Left colon (tissue), 2 donors: Measurements from ENCODE around the gene RAB43. TPM values are rescaled to one million over a fixed set of nuclear protein-coding genes. Genes with fewer than 3 reads are reported as not detected.
"Not testable (repeated sequence)": the region's sequence is repeated elsewhere in the genome, so short reads cannot be mapped to it uniquely, and the experiment has no call there.

ENCODE experiments used
- ATAC-seq: fragments of 200-7000 bp; cut with Tn5 transposase; one replicate; pipeline ENCODE4 v1.9.1; 2020; ENCODE audit warnings: mild to moderate bottlenecking, moderate library complexity
- DNase-seq, 2 donors: peaks; one replicate each; pipeline ENCODE4 v3.0.0-alpha.2; 2020
- intact Hi-C, 2 donors: fragments of 100-400 bp; cut with DNase I in 1 of 2; cut with micrococcal nuclease in 1 of 2; formaldehyde crosslinking; loops; one replicate each; pipeline versions ENCODE4 v1.11.2 to v1.14.0; 2022; cut with DNase I, micrococcal nuclease
- total RNA-seq, 2 donors: library from RNA; stranded (reverse); fragmentation: NEBNext Ultra II Directional; extraction: Animal tissue kit (Norgen Biotek cat#: 25700); gene quantifications; one replicate each; pipeline ENCODE4 v1.2.1, GENCODE V29; 2021
- donor health status: DM: no; HTN: no; CAD: no.
- donor health status: DM: yes; HTN: yes; CAD: no.

The RAB43 gene
- total RNA-seq, 2 donors from 2014 or later = 28.7 to 30.4 TPM

DNA sequence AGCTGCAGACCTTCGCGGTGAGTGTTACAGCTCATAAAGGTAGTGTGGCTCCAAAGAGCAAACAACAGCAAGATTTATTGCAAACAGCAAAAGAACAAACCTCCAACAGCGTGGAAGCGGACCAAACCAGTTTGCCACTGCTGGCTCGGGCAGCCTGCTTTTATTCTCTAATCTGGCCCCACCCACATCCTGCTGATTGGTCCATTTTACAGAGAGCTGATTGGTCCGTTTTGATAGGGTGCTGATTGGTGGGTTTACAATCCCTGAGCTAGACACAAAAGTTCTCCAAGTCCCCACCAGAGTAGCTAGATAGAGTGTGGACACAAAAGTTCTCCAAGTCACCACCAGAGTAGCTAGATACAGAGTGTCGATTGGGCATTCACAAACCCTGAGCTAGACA, 53.9 kb downstream of the RAB43 start:
- ATAC-seq (peak; percentile 44), DNase-seq (peak; percentile 78)
- intact Hi-C loops = not testable (repeated sequence)

- ATAC-seq = peak; percentile 52
- no peak for DNase-seq
- intact Hi-C loops = no loop called here
Measured at GRCh38 chr3:129065720-129066073, 55.9 kb downstream of the RAB43 start.

DNA sequence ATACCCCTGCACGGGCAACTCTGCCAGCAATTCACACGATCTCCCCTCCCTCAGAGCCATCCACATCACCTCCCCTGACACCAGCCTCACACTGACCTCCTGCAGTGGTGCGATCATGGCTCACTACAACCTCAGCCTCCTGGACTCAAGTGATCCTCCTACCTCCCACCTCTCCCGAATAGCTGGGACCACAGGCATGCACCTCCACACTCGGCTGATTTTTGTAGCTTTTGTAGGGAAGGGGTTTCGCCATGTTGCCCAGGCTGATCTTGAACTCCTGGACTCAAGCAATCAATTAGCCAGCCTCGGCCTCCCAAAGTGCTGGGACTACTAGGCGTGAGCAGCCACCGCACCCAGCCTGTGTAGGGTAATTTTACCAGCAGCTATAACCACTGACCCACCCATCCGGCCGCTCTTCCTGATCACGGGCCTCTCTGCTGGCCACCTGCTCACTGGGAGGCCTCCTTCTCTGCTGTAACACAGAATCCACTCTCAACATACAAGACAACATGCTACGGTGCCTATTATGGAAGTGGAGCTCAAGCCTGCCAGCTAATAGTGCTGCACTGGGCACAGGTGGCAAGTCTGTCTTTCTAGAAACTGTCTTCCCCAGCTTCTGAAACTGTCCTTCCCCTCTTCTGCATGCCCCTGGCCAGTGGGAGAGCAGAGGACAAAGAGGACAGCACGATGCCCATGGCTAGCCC, 56.4 kb downstream of the RAB43 start:
- intact Hi-C loops = no loop called here
- peak; percentile 81 for ATAC-seq
- peak; percentile 84 to 88 for DNase-seq

DNA sequence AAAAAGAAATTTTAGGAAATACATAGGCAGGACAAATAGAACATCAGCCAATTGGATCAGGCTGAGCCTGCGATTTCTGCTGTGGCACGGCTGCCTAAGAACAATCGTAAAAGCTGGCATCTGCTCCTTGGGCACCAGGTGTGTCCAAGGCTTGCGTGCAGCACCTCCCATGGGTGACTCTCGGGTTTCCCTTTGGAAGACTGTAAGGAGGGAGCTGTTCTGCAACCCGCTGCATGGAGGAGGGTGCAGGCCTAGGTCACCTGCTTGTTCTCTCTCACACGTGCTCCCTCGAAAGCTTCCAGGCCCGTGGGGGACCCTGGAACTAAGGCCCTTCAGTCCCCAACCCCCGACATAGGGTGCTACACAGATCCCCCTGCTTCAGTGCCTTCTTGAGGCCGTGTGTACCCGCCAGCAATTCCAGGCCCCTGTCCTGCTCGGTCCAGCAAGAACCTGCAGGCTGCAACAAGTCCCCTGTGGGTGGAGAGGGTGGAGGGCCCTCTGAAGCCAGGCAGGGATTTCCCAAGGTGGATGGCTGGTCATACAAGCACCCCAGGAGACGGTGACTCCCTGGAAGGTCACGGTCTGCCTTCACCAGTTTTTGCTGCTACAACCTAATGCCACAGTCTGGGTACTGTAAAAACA, 57.6 kb downstream of the RAB43 start:
- intact Hi-C loops = no loop called here

GRCh38 chr3:129063091-129063640, 58.4 kb downstream of the RAB43 start:
- intact Hi-C loops = no loop called here
- no peak for DNase-seq
- ATAC-seq = no peak

More for the DNA sequence above, 57.6 kb downstream of the RAB43 start:
- DNase-seq = peak; percentile 68 to 84
- ATAC-seq = peak; percentile 60

DNA sequence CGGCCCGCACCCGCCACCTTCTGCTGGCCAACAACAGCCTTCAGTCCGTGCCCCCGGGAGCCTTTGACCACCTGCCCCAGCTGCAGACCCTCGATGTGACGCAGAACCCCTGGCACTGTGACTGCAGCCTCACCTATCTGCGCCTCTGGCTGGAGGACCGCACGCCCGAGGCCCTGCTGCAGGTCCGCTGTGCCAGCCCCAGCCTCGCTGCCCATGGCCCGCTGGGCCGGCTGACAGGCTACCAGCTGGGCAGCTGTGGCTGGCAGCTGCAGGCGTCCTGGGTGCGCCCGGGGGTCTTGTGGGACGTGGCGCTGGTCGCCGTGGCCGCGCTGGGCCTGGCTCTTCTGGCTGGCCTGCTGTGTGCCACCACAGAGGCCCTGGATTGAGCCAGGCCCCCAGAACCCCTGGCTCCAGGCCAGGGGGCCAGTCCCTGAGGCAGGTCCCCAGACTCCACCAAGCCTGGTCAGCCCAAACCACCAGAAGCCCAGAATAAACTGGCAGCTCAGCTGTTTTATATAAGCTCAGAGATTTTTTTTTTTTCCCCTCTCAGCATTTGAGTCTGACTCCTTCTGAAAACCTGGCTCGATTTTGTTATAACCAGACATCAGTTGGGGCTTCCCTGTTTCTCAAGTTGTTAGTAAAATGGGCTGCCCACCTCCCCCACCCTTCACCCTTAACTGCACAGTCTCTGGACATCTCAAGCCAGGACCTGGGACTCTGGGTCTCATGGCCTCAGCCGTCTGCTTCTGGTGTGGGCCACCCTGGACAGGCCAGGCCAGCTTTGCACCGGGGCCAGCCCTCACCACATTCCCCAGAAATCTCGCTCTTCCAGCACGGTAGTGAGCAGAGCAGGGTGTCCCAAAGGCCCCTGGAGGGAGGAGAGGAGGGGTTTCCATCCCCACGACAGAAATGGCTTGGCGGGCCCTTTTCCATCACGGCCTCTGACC, 59.4 kb downstream of the RAB43 start:
- no peak for DNase-seq
- no peak for ATAC-seq
- intact Hi-C loops = no loop called here

DNA sequence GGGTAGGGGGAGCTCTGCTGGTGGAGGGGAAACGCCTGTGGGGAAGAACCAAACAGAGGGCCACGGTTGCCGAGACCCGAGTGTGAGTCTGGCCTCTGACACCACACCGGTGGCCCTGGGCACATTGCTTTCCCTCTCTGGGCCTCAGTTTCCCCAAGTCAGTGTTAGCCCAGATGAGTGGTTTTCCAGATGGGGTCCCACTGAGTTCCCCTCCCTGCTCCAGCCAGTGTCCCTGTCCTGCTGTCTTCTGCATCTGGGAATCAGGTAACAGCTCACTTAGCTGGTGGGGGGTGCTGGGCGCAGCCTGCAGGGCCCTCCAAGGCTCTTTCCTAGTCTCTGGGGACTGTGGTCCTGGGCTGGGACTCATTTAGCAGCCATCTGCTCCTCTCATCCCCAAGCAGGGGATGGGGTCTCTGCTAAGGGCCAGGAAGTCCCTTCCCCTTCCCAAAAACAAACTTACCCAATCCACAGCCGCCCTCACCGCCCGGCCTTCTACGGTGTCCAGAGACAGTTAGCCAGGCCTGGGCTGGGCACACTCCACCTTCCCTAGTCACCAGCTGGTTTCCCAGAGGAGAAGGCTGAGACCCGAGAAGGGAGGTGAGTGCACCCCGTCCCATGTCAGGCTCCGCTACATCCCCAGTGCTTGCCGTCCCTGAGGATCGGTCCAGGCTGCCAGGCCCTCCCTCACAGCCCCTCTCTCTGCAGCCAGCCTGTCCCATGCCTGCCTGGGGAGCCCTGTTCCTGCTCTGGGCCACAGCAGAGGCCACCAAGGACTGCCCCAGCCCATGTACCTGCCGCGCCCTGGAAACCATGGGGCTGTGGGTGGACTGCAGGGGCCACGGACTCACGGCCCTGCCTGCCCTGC, 60.3 kb downstream of the RAB43 start:
- DNase-seq = no peak
- intact Hi-C loops = no loop called here

DNA sequence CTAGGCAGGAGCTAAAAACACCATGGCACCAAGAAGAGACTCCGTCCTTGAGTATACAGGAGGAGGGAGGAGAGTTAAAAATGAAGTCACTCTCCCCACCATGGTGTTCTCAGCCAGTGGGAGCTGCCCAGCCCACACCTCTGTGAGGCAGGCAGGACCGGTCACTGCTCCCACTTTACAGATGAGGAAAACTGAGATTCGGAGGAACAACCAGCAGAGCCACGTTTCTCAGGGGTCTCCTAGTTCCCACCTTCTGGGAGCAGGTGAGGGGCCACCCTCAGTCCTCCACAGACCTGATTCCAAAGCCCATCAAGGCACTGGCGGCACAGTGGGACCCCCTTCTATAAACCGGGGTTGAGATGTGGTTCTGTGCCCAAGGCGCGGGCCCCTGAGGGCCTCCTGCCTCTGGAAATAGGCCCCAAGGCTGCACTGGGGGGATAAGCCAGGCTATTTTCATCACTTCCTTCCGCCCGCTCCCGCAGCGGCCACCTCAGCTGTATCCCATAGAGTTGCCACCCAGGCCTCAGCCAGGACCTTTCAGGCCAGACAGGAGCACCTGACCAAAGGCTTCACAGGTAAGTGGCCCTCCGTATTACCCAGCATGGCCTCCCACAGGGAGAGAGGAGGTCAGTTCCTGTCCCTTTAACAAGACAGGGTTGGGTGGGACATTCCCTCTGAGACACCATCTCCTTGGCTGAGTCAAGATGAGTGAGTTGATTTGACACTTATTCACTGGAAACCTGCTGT, 61.2 kb downstream of the RAB43 start, which contains the start of gene GP9:
Gene GP9, plus strand, starts transcription at position 504 of the 747 bp plus-strand sequence. CDS start 961 bp downstream, outside the sequence.
- ATAC-seq (no peak), DNase-seq (no peak)
- intact Hi-C loops = no loop called here

More for the DNA sequence above, 60.3 kb downstream of the RAB43 start:
- no peak for ATAC-seq

DNA sequence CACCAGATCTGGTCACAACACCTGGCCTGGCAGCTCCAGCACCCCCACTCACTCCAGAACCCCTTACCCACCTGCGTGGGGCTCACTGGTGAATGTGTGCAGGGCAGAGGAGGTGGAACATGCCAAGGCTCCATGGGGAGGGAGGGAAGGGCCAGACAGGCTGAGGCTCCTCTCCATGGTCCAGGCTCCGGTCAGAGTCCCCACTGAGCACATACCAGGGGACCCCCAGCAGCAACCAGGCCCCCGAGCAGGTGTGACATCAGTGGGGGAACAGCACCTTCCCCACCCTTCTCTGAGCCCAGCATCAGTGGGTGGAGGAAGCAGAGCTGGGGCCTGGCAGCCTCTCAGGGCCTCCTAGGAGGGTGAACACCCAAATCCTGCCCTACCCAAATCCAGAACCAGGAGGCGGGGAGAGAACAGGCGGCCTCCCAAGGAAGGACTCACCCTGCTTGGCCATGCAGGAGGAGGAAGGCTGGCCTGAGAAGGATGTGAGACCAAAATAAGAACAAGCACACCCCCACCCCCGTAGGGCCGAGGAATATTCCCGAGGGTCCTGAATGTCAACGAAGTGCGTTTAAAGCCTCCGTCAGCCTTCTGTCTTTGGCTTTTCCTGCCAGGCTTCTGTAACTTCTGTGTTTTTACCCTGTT, 62.2 kb downstream of the RAB43 start:
- intact Hi-C loops = no loop called here
- no peak for DNase-seq

DNA sequence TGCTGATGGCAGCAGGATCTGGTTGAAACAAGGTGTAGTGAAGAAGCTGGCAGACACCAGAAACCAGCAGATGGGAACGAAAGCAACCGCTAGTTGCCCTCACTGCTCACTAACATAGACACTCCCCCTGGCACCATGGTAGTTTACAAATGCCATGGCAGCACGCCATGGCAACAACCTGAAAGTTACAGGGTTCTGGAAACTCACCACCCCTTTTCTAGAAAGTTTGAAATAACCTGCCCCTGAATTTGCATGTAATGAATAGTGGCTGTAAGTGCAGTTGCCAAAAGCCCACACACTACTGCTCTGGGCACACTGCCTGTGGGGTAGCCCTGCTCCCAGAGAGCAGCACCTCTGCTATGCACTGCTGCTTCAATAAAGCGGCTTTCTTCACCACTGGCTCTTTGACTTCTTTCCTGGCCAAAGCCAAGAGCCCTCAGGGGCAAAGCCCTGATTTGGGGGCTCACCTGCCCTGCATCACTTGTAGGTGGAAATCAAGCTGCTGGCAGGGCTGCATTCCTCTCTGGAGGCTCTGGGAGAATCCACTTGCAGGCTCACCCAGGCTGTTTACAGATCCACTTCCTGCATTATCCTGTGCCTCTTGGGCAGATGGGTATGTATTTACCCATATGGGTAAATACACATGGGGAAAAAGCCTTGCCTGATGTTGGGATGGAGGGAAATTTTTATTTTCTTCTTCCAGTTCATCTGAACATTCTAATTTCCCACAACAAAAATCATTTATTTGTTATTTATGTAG, 63.0 kb downstream of the RAB43 start:
- intact Hi-C loops = no loop called here
- ATAC-seq (peak; percentile 23), DNase-seq (peak; percentile 61 to 76)

More for the DNA sequence above, 62.2 kb downstream of the RAB43 start:
- ATAC-seq = no peak

- ATAC-seq = no peak
- DNase-seq = no peak
- intact Hi-C loops = no loop called here
Measured at GRCh38 chr3:129057249-129057648, 64.4 kb downstream of the RAB43 start.

GRCh38 chr3:129056451-129057173, 65.0 kb downstream of the RAB43 start:
- DNase-seq (no peak), ATAC-seq (peak; percentile 9)
- intact Hi-C loops = no loop called here

- DNase-seq (no peak), ATAC-seq (peak; percentile 58)
- intact Hi-C loops = no loop called here
Measured at GRCh38 chr3:129054605-129055104, 66.9 kb downstream of the RAB43 start.

DNA sequence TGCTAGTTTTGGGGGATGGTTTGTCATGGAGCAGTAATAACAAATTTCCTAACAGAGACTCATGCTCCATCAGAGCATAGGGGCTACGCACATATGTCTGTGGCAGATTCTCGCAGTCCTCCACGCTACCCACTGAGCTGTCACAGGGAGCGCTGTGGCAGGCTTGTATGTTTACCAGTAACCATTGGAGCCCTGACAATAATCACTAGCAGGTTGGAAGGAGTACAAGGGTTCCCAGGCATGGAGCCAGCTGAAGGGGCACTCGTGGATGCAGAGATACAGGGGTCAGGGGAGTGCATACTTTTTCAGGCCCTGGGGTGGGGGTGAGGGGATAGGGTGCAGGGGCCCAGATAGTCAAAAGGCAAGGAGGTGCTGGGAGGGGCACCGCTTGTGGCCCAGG, 68.9 kb downstream of the RAB43 start:
- intact Hi-C loops = no loop called here
- ATAC-seq (peak; percentile 25), DNase-seq (peak in 1 of 2 donors; percentile 55)

DNA sequence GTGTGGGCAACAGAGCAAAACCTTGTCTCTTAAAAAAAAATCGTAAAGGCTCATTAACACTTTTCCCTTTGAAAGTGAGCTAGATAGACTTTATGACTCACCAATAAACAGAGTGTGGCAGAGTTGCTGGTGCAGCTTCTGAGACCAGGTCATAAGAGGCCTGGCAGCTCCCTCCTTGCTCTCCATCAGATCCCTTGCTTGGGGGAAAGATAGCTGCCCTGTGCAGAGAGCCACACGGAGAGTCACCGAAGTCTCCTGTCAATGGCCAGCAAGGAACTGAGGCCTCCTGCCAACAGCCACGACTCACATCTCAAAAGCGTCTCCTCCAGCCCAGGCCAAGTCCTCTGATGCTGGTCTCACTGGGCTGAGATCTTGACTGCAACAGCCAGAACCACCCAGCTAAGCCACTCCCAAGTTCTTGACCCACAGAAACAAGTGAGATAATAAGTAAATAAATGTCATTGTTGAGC, 69.7 kb downstream of the RAB43 start:
- intact Hi-C loops = no loop called here
- DNase-seq (no peak), ATAC-seq (peak; percentile 22)
